ENCODE data around the gene GREM2.

The GREM2 gene

DNA sequence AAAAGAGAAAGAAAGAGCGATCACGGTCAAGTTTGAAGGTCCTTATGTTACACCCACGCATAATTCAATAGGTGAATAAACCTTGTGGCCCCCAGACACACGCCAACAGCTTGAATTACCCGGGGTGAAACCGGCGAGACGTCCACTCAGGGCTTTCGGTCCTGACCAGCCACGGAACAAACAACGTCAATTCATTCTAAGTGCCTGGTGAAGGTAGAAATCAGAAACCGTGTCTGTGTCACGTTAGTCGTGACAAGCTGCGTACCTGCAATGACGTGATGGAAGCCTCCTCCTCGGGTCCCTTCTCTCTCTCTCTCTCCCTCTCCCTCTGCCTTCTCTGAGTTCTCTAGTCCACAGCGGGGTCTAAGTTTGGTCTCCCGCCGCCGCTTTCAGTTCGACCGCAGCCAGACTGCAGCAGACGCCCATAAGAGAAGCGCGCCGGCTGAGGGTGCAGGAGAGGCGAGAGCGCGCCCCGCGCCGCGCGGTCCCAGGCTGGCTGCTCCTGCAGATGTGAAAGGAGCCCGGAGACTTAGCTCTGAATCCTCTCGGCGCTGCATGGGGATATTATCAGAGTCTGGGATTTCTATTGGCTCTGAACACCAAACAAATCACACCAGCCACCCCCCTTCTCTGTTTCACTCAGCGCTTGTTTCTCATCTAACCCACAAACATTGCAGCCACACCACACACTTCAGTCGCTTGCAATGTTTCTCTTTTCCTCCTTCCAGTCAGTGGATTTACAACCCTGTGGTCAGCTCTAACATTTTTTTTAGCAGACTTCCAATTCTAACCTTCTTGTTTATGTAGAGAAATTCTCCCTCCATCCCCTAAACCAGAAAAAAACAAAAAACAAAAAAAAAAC lies at the start of gene GREM2:
Gene GREM2, minus strand, starts transcription at position 537 of the 862 bp plus-strand sequence. CDS start 118,680 bp downstream, outside the sequence.
- DNase-seq = peak; percentile 88

DNA sequence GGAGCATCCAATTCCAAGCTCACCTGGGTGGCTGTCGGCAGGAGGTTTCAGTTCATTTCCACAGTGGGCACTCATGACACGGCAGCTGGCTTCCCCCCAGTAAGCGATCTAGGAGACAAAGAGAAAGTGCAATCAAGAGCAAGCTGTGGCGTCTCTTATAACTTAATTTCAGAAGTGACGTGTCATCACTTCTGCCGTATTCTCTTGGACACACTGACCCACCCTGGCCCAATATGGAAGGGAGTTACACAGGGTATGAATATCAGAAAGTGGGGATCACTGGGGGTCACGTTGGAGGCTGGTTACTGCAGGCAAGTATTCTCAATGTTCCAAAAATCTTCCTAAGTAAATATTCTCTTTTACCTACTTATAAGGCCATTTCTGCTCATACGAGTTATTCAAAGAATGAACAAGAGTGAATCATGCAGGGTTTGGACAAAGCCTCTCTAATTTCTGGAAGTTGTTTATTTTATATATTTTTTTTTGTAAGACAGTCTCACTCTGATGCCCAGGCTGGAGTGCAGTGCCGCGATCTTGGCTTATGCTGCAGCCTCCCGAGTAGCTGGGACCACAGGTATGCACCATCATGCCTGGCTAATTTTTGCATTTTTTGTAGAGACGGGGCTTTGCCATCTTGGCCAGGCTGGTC lies 46.5 kb upstream of the GREM2 start:
- DNase-seq = no peak

DNA sequence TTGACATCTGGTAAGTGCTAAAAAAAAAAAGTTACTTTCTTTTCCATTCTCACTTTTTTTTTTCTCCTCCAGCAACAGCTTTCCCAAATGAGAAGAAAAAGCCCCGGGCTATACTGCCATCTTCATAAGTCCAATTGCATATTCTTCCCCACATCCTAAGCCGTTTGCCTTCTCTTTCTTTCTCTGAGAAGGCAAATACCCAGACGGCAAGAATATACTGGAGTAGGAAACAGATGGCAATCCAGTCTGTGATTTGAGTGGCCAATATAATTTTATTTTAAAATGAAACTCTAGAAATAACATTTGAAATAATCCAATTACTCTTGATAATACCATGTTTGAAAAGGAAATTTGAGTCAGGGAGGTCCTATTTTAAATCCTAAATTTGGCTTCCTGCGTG lies 44.6 kb upstream of the GREM2 start:
- DNase-seq = no peak

DNA sequence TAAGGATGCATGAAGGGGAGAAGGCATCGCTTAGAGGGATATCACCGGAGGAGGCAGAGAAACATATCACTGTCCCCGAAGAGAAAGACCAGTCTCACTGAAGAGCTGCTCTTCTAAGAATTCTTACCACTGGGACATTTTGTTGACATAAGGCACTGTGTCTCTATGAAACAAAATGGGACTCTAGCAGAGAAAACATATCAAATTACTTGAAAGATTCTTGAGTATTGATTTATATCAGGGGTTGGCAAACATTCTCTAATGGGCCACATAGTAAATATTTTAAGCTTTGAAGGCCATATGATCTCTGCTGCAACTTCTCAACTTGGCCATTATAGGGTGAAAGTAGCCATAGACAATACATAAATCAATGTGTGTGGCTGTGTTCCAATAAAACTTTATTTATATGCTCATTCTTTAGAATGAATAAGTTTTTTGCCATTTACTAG lies 41.0 kb upstream of the GREM2 start:
- DNase-seq = no peak

DNA sequence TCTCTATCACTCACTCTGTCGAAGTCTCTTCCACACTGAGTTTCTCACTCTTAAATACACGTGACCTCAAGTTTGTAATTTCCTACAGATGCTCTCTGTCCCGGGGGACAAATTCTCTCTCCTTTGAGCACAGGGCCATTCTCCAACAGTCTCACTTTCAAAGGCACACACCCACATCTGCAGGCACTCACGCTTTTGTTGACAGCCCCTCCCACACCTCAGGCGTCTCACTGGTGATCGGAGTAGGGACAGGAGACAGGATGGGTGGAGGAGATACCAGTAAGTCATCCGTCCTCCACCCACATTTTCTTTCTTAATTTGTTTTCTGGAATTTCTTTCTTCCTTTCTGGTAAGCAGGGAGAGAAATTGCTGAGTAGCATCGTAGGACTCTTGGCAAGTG lies 40.6 kb upstream of the GREM2 start:
- DNase-seq = no peak

DNA sequence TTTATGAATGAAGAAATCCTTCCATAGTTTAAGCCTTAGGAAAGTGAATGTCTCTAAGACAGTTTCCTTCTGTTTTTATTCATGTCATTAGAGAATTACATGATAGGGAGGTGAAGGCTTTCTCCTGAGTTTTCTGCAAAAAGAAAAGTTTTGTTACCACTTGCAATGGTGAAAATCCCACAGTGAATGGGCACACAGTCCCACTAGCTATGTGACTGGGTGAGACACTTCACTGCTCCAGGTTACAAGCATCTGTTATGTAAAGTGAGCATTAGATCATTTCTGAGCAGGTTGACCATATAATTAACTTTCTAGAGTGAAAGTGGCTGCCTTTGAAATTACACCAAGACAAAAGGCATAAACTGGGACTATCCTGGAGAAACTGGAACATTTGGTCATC lies 38.9 kb upstream of the GREM2 start:
- DNase-seq = no peak

DNA sequence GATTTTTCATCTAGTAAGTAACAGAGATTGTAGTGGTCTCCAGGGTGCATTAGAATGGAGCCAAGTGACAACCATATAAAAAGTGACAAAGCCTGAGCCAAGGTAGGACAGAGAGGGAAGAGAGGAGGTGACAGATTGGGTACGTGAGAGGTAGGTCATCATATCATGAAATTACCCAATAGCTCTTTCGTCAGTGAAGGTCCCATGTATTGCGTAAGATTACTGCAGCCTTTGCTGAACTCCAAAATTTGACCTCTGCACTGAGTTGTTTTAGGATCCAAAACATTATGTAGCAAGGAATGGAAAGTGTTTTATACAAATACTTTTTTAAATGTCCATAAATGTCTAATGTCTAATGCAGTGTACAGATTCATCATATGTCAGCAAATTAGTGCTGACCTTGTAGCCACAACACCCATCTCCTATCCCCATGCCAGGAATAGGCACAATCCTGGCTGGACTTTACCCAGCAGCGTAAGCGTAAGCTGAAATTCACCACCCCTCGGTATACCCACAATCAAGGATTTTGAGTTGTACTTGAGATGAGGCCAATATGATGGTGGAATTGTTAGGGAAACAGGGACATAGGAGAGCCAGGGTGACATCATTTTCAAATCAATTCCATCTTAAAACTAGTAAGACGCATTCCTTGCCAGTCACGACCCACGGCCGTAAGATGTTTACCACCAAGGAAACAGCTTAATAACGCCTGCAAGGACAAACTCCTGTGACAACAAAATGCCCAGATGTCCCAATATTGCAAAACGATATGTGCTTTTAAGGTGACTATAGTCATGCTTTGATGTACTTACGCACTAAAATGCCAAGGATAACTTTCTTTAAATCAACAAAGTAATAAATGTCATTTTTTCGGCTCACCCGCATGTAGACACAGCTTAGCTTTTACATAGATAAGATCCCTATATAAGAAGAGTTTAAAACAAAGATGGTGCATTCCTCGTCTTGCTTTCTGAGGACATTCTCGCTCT lies 38.1 kb upstream of the GREM2 start:
- no peak for DNase-seq

DNA sequence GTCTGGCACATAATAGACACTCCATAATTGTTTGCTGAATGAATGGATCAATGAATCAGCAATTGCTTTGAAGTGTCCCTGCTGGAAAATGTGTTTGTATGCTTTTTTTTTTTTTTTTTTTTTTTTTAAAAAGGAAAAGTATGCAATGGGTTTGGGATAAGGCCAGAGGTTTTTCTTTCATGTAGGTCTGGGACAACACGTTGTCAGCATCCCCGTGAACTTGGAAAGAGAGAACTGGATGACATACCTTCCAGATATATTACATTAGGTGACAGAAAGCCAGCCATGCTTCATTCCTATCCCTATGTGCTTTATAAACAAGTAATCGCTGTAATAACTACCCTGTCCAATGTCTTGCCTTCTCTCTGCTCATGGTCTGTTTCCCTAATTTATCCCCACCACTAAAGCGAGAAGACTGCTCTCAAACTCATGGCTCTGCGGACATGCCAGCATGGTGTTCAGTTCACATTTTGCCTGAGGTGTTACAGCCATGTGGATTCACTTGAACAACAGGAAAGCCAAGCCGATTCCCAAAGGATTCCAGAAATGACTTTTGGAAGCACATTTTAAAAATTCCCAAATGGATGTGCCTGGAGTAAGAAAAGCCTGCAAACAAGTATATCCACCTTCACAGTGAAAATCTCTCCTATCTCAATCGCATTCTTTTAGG lies 34.8 kb upstream of the GREM2 start:
- DNase-seq = no peak

DNA sequence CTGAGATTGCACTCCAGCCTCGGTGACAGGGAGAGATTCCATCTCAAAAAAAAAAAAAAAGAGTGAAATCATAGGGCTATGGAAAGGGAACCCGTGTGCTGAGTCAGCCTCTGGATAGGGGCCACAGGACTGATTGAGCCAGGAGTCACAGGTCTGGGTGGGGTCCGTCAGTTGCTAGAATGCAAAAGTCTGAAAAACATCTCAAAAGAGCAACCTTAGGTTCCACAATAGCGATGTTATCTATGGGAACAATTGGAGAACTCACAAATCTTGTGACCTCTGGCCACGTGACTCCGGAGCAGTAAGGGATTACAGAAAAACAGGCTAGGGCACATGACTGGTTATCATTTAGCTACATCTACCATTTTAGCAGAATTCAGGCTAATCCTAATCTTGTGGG lies 32.8 kb upstream of the GREM2 start:
- no peak for DNase-seq

DNA sequence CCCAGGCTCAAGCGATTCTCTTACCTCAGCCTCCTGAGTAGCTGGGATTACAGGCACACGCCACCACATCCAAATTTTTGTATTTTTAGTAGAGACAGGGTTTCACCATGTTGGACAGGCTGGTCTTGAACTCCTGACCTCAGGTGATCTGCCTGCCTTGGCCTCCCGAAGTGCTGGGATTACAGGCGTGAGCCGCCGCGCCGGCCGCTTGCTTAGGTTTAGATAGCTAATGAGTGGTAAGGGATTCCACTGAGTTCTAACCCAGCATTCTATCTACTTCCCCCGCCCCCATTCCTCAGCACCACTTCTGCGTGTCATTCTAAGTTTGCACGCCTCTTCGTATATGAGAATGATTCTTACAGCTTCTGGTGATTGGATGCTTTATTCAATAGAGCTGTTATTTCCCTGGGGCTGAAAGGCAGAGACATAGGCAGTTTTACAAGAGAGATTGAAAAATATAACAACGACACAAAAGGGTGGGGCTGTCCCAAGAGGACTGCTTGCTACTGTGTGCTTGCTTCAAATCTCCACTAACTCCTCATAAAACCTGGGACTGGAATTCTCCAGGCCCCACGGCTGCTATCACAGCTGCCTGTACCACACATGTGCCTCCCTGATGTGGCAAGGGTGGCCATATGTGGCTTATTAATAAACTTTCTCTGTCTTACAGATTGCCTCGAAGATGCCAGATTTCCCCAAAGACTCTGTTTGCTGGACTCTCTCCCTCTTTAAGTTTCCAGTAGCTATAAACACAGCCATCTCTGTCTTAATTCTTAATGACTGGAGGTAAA lies 23.7 kb upstream of the GREM2 start:
- DNase-seq = no peak

DNA sequence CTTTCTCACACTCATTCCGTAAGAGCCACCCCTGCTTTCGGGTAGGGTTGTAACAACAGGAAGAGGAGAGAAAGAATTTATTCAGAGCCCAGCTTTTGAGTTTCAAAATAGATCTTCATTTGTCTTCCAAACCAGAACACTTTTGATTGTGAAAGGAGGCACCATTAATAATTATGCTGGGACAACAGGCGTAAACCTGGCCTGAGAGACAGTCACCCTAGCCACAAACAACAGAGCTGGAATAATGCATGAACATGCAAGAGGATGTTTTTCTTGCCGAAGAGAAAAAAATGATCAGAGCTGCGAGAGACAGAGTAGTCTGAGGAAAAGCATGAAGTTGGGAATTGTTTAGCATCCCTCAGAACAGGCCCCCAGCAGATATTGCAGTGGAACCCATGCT lies 18.5 kb upstream of the GREM2 start:
- DNase-seq = no peak

DNA sequence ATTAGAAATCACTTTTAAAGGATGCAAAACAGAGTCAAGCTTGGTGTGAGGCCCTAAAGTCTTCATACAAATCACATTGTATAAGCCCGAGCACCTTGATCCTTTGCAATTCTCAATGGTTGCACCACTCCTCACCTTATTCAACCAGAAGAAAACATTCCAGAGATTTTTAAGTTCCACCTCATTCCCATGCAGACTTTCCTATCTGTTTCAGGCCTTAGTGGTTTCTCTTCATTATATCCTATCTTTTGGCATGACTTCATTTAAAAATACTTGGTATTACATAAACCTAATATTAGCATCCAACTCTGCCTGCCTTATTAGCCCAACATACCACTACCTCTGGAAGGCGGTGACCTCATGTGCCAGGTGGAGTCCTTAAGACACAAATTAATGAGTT lies 9.3 kb upstream of the GREM2 start:
- DNase-seq = no peak

DNA sequence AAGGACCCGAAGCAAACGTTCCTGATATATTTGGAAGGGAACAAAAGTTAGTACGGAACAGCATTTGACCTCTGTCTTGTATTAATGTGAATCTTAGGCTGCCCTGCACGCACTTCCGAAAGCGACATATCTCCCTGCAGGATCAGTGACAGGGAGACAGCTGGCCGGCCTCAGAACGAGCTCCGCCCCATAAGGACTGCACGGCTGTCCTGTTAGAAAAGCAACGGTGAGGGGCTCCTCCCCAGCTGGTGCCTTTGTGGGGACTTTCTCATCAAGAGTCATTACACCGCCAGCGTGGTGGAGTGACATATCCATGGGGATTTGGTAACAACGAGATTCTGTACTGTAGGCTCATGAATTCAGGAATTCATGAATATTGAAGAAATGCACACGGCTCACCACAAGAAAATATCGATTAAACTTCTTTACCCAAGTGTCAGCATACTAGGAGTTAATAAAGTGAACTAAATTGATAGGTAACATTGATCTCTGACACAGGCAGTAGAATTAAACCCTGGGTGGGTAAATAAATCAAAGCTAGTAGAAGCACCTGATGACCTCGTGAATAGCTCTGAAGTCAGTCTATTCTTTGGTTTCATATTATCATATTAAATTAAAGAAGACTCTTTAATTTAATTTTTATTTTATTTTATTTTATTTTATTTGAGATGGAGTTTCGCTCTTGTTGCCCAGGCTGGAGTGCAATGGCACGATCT lies 8.1 kb upstream of the GREM2 start:
- no peak for DNase-seq

DNA sequence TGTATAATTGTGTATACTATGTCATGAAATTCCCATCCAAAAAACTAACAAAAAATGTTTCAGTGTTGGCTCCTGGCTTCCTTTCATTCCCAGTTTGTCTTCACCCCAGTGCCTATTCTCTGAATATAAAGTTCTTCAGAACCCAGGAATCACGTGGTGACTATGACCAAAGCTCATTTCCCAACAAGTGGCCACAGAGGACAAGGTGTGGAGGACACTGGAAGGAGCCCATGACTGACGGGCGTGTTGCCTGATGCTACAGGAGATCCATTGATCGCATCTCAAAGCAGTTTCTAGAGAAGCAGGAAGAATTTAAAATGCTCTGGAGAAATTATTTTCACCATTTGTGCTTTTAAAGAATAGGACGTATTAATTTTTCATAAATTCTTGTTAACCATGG lies 7.4 kb upstream of the GREM2 start:
- DNase-seq = no peak

DNA sequence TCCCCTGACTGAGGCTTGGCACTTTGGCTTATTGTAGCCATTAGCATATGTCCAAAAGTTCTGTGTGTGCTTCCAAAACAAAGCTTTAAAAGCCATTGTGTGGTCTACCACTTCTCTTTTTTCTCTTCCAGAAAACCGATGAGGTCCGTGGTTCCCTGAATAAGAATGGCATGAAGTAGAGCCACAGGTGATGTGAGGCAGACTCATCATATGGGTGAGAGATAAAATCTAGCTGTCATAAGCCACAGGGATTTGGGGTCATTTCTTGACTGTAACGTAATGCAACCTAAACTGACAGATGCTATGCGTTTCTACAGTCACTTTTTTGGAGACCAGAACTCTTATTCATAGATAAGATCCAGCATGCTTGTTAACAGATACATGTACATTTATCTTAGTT lies 7.0 kb upstream of the GREM2 start:
- DNase-seq = no peak

DNA sequence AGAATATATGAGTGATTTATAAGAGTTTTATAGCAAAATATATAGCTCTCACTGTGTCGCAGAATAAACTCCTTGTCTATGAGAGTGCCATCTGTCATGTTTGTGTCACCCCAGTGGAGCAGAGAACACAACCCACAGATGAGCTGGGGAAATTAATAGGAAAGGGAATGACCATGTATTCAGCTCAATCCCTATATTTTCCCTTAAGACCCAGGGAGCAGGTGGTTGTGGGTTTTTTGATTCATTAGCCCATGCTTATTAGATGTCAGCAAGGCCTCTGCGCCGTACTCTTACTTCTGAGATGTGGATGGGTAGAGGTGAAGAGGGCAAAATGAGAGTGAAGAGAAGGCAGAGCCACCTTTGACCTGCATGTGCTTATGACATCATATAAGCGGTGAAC lies 4.1 kb upstream of the GREM2 start:
- no peak for DNase-seq

DNA sequence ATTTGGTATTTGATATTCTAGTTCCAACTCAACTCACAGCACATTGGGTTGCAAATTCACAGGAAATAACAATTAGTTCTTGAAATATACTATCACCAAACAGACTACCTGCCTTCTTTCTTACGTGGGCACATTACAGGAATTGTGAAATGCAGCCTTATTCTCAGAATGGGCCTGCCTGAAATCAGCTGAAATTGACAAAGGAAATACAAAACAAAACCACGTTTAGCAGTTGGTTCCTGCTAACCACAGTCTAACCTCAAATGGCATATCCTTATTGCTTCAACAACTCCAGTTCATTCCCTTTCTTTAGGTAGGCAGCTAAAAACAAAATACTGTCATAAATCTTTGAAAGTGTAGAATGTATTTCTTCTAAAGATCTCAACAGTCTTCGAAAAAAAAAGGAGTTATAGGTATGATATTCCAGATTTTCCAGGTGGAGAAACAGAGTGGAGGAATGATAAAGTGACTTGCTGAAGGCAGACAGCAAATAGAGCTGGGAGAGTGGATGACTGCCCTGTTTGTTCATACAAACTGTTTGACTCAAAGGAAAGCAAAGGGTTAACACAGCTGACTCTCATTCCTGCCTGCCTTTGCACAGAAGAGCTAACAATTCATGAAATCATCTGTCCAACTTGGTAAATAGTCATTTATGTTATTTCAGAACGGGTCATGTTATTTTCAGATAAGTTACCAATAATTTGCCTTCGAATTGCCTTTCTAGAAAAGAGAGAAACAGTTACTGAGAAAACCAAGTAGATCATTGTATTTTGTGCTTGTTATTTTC lies 1.6 kb upstream of the GREM2 start:
- no peak for DNase-seq

DNA sequence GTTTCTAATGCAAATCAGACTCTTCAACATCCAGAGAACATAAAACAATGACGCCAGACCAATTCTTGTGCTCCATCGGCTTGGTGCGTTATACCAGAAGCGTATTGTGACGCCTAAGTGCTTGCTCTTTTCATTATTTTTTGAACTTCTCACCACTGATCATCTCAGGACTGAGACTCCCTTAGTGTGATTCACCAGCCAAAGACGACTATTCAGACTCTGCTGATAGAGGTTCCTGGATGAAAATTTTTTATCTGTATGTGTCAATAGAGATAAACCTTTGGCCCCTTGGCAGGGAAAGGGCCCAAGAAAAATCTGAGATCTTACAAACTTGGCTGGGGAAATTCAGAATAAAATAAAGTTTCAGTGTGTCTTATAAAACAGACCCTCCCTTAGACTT lies 856 bp upstream of the GREM2 start:
- no peak for DNase-seq

DNA sequence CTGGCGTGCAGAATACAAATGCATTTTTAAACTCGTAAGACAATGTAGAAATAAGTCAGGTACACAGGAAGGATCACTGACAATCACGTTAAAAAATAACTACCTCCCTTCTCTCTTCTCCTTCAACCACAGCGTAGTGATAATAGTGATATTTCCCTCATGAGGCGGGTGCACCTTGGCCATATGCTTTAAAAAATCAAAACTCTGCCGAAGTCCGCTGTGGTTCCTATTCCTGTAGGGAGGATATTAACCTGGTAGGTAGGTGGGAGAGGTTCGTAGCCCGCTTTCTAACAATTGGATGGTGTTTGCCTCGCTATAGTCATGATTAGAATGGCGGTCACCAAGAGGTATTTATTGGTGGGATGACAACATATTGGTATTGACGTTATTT lies 732 bp downstream of the GREM2 start:
- DNase-seq = no peak

DNA sequence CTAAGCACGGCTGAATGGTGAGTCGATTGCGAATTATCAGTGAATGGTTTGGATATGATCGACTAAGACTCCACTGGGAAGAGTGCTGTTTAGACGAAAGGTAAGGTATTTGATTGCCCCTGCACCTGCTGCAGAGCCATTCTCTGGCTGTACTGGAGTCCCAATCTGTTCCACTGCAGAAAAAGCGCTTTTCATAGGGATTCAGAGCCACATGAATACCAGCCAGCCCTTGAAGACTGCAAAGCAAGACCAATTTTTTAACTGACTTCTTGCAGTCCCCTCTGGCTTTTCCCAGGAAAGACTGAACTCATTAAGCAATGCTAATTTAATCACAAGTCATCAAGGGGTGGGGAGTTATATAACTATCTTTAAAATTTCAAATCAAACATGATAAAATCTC lies 1.3 kb downstream of the GREM2 start:
- DNase-seq = no peak
